PC-3 (cell line): ENCODE measurements around the gene PANK1. TPM values are rescaled to one million over a fixed set of nuclear protein-coding genes. Genes with fewer than 3 reads are reported as not detected.

Experiments
- ATAC-seq: fragments of 200-7000 bp; cut with Tn5 transposase; 2 replicates; pipeline ENCODE4 v1.9.1; 2020; ENCODE audit warnings: mild to moderate bottlenecking, moderate library complexity
- BruUV-seq: library from RNA; stranded (reverse); fragments of 400-500 nt; replicated peaks from 2 replicates; lab custom pipeline; 2021; lab: Mats Ljungman, UMichigan
- CTCF ChIA-PET: fragments of 300-600 bp; sonication (Branson Sonifier 250); formaldehyde crosslinking; loops from one replicate; lab custom pipeline; 2022; ENCODE audit warnings: antibody characterized with exemption; lab: Charles Lee
- POLR2A ChIA-PET: fragments of 300-600 bp; sonication (Branson Sonifier 250); formaldehyde crosslinking; loops from one replicate; lab custom pipeline; 2022; ENCODE audit warnings: antibody characterized with exemption; ENCODE audit not compliant: unreplicated experiment; lab: Charles Lee
- DNase-seq: peaks from one replicate; pipeline ENCODE4 v3.0.0-alpha.2; 2015
- H2AFZ ChIP-seq: fragments of 300-600 bp; sonication (generic); 2 replicates; pipeline ENCODE4 v1.6.0; 2016; ENCODE audit warnings: antibody characterized with exemption, low read length
- H3F3A ChIP-seq: fragments of 300-600 bp; sonication (generic); one replicate; pipeline ENCODE4 v1.6.0; 2017; ENCODE audit warnings: antibody characterized with exemption, low read length, control low read depth, mild to moderate bottlenecking; ENCODE audit not compliant: unreplicated experiment
- H3K27ac ChIP-seq: fragments of 300-600 bp; sonication (generic); 2 replicates; pipeline ENCODE4 v1.5.1; 2016; ENCODE audit warnings: mild to moderate bottlenecking, low read length
- H3K27me3 ChIP-seq: fragments of 300-600 bp; sonication (generic); 2 replicates; pipeline ENCODE4 v1.6.1; 2016; ENCODE audit warnings: low read length, mixed read lengths
- H3K36me3 ChIP-seq: fragments of 300-600 bp; sonication (generic); 2 replicates; pipeline ENCODE4 v1.6.1; 2016; ENCODE audit warnings: low read depth, mixed run types, low read length, mixed read lengths
- H3K4me1 ChIP-seq: fragments of 300-600 bp; sonication (generic); 2 replicates; pipeline ENCODE4 v1.5.1; 2016; ENCODE audit warnings: low read length; ENCODE audit not compliant: insufficient read depth
- H3K4me2 ChIP-seq: fragments of 300-600 bp; sonication (generic); 2 replicates; pipeline ENCODE4 v1.6.0; 2016; ENCODE audit warnings: low read length
- H3K4me3 ChIP-seq: fragments of 300-600 bp; sonication (generic); 2 replicates; pipeline ENCODE4 v1.5.1; 2016; ENCODE audit warnings: mild to moderate bottlenecking, low read length, mixed read lengths
- H3K79me2 ChIP-seq: fragments of 300-600 bp; sonication (generic); 2 replicates; pipeline ENCODE4 v1.6.1; 2017; ENCODE audit warnings: low read length, mixed read lengths
- H3K9ac ChIP-seq: fragments of 300-600 bp; sonication (generic); 2 replicates; pipeline ENCODE4 v1.6.0; 2016; ENCODE audit warnings: mild to moderate bottlenecking, low read length
- H3K9me2 ChIP-seq: fragments of 300-600 bp; sonication (generic); replicated peaks from 2 replicates; pipeline ENCODE4 v1.6.1; 2016; ENCODE audit warnings: mixed run types, low read length, mixed read lengths
- H3K9me3 ChIP-seq: fragments of 300-600 bp; sonication (generic); 2 replicates; pipeline ENCODE4 v1.6.1; 2016; ENCODE audit warnings: low read length, mixed read lengths
- H4K20me1 ChIP-seq: fragments of 300-600 bp; sonication (generic); 2 replicates; pipeline ENCODE4 v1.6.1; 2016; ENCODE audit warnings: low read length, mixed read lengths
- CTCF ChIP-seq: fragments of 300-600 bp; sonication (generic); conservative IDR thresholded peaks from 2 replicates; pipeline ENCODE4 v1.5.1; 2017; ENCODE audit warnings: antibody characterized with exemption, low read depth, mild to moderate bottlenecking, low read length
- EZH2 ChIP-seq: fragments of 300-600 bp; sonication (generic); IDR thresholded peaks from one replicate; pipeline ENCODE4 v1.6.1; 2017; ENCODE audit warnings: antibody characterized with exemption, mild to moderate bottlenecking, low read length; ENCODE audit not compliant: unreplicated experiment
- EZH2phosphoT487 ChIP-seq: fragments of 300-600 bp; sonication (generic); IDR thresholded peaks from 2 replicates; pipeline ENCODE4 v1.6.1; 2018; ENCODE audit warnings: mild to moderate bottlenecking, antibody characterized with exemption, low read length, borderline replicate concordance
- intact Hi-C: fragments of 100-400 bp; cut with micrococcal nuclease; formaldehyde crosslinking; loops from 2 replicates; pipeline ENCODE4 v1.9.0; 2023
- total RNA-seq: library from RNA; depleted of rRNA; stranded (reverse); fragments of >200 nt; gene quantifications from 2 replicates; pipeline ENCODE4 v1.2.3, GENCODE V29; 2014

PANK1 gene
- total RNA-seq, 1 experiment from 2014 or later = 3.9 TPM

- no peaks in the 10 kb centered on the region for H3K9me3 ChIP-seq
- H3K79me2 ChIP-seq = no peaks in the 10 kb centered on the region
- POLR2A ChIA-PET = no interaction called here
- H4K20me1 ChIP-seq = no peaks in the 10 kb centered on the region
- CTCF ChIA-PET = no interaction called here
- H3K27me3 ChIP-seq = no peaks in the 10 kb centered on the region
- TF ChIP-seq CTCF (no peak), EZH2phosphoT487 (no peak), EZH2 (no peak)
- no peak overlapping the region for H3K9ac ChIP-seq
- no peak for DNase-seq
- no peaks in the 10 kb centered on the region for H3F3A ChIP-seq
- H3K4me2 ChIP-seq = no peak overlapping the region
- BruUV-seq = no TSS peak
- H2AFZ ChIP-seq = no peak overlapping the region
- ATAC-seq = no peak
- H3K27ac ChIP-seq = no peak overlapping the region
- no peak overlapping the region for H3K4me3 ChIP-seq
- no peaks in the 10 kb centered on the region for H3K36me3 ChIP-seq
- intact Hi-C loops = no loop called here
- H3K9me2 ChIP-seq = no peaks in the 10 kb centered on the region
- peaks cover 10% of the 10 kb centered on the region; the same call in 1 of the 2 replicates for H3K4me1 ChIP-seq
Observed at GRCh38 chr10:89649051-89649450, 4.0 kb upstream of the PANK1 start.

GRCh38 chr10:89648074-89648473 is 3.0 kb upstream of the PANK1 start:
- Histone ChIP-seq H3K4me2 (no peak overlapping the region), H4K20me1 (no peaks in the 10 kb centered on the region), H2AFZ (no peak overlapping the region), H3K9me2 (no peaks in the 10 kb centered on the region), H3K79me2 (peaks cover 6% of the 10 kb centered on the region), H3K27ac (no peak overlapping the region), H3K4me3 (no peak overlapping the region), H3K9ac (no peak overlapping the region), H3K36me3 (no peaks in the 10 kb centered on the region), H3K27me3 (no peaks in the 10 kb centered on the region), H3F3A (no peaks in the 10 kb centered on the region), H3K9me3 (no peaks in the 10 kb centered on the region), H3K4me1 (peaks cover 13% of the 10 kb centered on the region)
- ChIA-PET POLR2A (no interaction called here), CTCF (no interaction called here)
- DNase-seq = no peak
- no peak for TF ChIP-seq CTCF
- TF ChIP-seq EZH2 = no peak
- TF ChIP-seq EZH2phosphoT487 = no peak
- intact Hi-C loops = no loop called here
- ATAC-seq = no peak
- BruUV-seq = no TSS peak

GRCh38 chr10:89646889-89647657 is 2.0 kb upstream of the PANK1 start:
- Histone ChIP-seq H3K4me2 (no peak overlapping the region), H3K27me3 (no peaks in the 10 kb centered on the region), H3K4me1 (peaks cover 20% of the 10 kb centered on the region), H3K27ac (no peak overlapping the region), H3K9me3 (no peaks in the 10 kb centered on the region), H3K9ac (no peak overlapping the region), H3K36me3 (no peaks in the 10 kb centered on the region), H3K9me2 (no peaks in the 10 kb centered on the region), H3K79me2 (peaks cover 16% of the 10 kb centered on the region), H4K20me1 (no peaks in the 10 kb centered on the region), H3K4me3 (no peak overlapping the region), H2AFZ (no peak overlapping the region), H3F3A (no peaks in the 10 kb centered on the region)
- TF ChIP-seq CTCF (no peak), EZH2phosphoT487 (no peak), EZH2 (no peak)
- POLR2A ChIA-PET = no interaction called here
- CTCF ChIA-PET = no interaction called here
- intact Hi-C loops = no loop called here
- ATAC-seq (no peak), DNase-seq (no peak)
- BruUV-seq = no TSS peak
